ENCODE results near the gene FAM228A. TPM values are rescaled to one million over a fixed set of nuclear protein-coding genes. Genes with fewer than 3 reads are reported as not detected.
"Not testable (repeated sequence)": the region's sequence is repeated elsewhere in the genome, so short reads cannot be mapped to it uniquely, and the experiment has no call there.

The FAM228A gene
- total RNA-seq, result not detected

- Mint-ChIP-seq H3K4me3 (no peak within 1 kb of the TSS), H3K4me1 (ENCODE audit: low read depth) (peaks cover 10% of the 10 kb centered on the region), H3K9me3 (ENCODE audit: insufficient read depth) (no peaks in the 10 kb centered on the region), H3K36me3 (ENCODE audit: low read depth) (no peaks in the 10 kb centered on the region), H3K27me3 (ENCODE audit: low read depth) (peaks cover 16% of the 10 kb centered on the region), H3K27ac (no peak within 1 kb of the TSS)
- ATAC-seq, result no peak
- CTCF ChIA-PET, result no interaction called here
- DNase-seq, result no peak
- POLR2A ChIA-PET, result no interaction called here
Measured at GRCh38 chr2:24174851-24175277, at the start of gene FAM228A. FAM228A (plus strand) TSS chr2:24175053; CDS start chr2:24175481, 428 bp downstream.

- Mint-ChIP-seq H3K27me3 (ENCODE audit: low read depth) (no peaks in the 10 kb centered on the region), H3K4me3 (no peak overlapping the region), H3K27ac (no peak overlapping the region), H3K4me1 (ENCODE audit: low read depth) (peaks cover 22% of the 10 kb centered on the region), H3K36me3 (ENCODE audit: low read depth) (peaks cover 4% of the 10 kb centered on the region), H3K9me3 (ENCODE audit: insufficient read depth) (no peaks in the 10 kb centered on the region)
- CTCF ChIA-PET, result no interaction called here
- POLR2A ChIA-PET, result no interaction called here
- ATAC-seq, result no peak
- DNase-seq, result no peak
Measured at GRCh38 chr2:24125956-24126355, 48.9 kb upstream of the FAM228A start.

- H3K4me3 Mint-ChIP-seq, result no peak overlapping the region
- H3K4me1 Mint-ChIP-seq (ENCODE audit: low read depth), result peaks cover 8% of the 10 kb centered on the region
- H3K36me3 Mint-ChIP-seq (ENCODE audit: low read depth), result peaks cover 8% of the 10 kb centered on the region
- ATAC-seq (no peak), DNase-seq (no peak)
- H3K9me3 Mint-ChIP-seq (ENCODE audit: insufficient read depth), result peaks cover 12% of the 10 kb centered on the region
- no peak overlapping the region for H3K27ac Mint-ChIP-seq
- ChIA-PET POLR2A (no interaction called here), CTCF (no interaction called here)
- no peaks in the 10 kb centered on the region for H3K27me3 Mint-ChIP-seq (ENCODE audit: low read depth)
Measured at GRCh38 chr2:24132543-24132942, 42.3 kb upstream of the FAM228A start.

- DNase-seq; H3K9me3 Mint-ChIP-seq (ENCODE audit: insufficient read depth); H3K27me3 Mint-ChIP-seq (ENCODE audit: low read depth); H3K4me1 Mint-ChIP-seq (ENCODE audit: low read depth); CTCF ChIA-PET; H3K27ac Mint-ChIP-seq; ATAC-seq; POLR2A ChIA-PET; H3K4me3 Mint-ChIP-seq; H3K36me3 Mint-ChIP-seq (ENCODE audit: low read depth): not testable (repeated sequence)
Measured at GRCh38 chr2:24140305-24140704, 34.5 kb upstream of the FAM228A start.

GRCh38 chr2:24147364-24147763 lies 27.5 kb upstream of the FAM228A start:
- no peaks in the 10 kb centered on the region for H3K27me3 Mint-ChIP-seq (ENCODE audit: low read depth)
- DNase-seq, result no peak
- ChIA-PET POLR2A (no interaction called here), CTCF (no interaction called here)
- no peak overlapping the region for H3K27ac Mint-ChIP-seq
- H3K4me3 Mint-ChIP-seq, result no peak overlapping the region
- peaks cover 7% of the 10 kb centered on the region for H3K36me3 Mint-ChIP-seq (ENCODE audit: low read depth)
- H3K9me3 Mint-ChIP-seq (ENCODE audit: insufficient read depth), result peaks cover 16% of the 10 kb centered on the region
- no peak for ATAC-seq
- no peaks in the 10 kb centered on the region for H3K4me1 Mint-ChIP-seq (ENCODE audit: low read depth)

GRCh38 chr2:24152413-24153197 lies 22.2 kb upstream of the FAM228A start:
- H3K27me3 Mint-ChIP-seq (ENCODE audit: low read depth), result no peaks in the 10 kb centered on the region
- DNase-seq (no peak), ATAC-seq (no peak)
- H3K36me3 Mint-ChIP-seq (ENCODE audit: low read depth), result peaks cover 3% of the 10 kb centered on the region
- H3K9me3 Mint-ChIP-seq (ENCODE audit: insufficient read depth), result peaks cover 7% of the 10 kb centered on the region
- no peak overlapping the region for H3K27ac Mint-ChIP-seq
- no peak overlapping the region for H3K4me3 Mint-ChIP-seq
- H3K4me1 Mint-ChIP-seq (ENCODE audit: low read depth), result no peaks in the 10 kb centered on the region
- POLR2A ChIA-PET, result no interaction called here
- CTCF ChIA-PET, result no interaction called here

GRCh38 chr2:24153478-24153877 lies 21.4 kb upstream of the FAM228A start:
- DNase-seq, result no peak
- Mint-ChIP-seq H3K9me3 (ENCODE audit: insufficient read depth) (no peaks in the 10 kb centered on the region), H3K4me1 (ENCODE audit: low read depth) (no peaks in the 10 kb centered on the region), H3K27ac (no peak overlapping the region), H3K4me3 (no peak overlapping the region), H3K27me3 (ENCODE audit: low read depth) (no peaks in the 10 kb centered on the region), H3K36me3 (ENCODE audit: low read depth) (no peaks in the 10 kb centered on the region)
- ChIA-PET CTCF (interaction anchor here (1.3 kb wide), 1 partner anchor 10 kb away, joined by 3 read pairs; no protein-coding TSS in a partner anchor), POLR2A (no interaction called here)
- ATAC-seq, result no peak

GRCh38 chr2:24158131-24158530 lies 16.7 kb upstream of the FAM228A start:
- H3K9me3 Mint-ChIP-seq (ENCODE audit: insufficient read depth), result no peaks in the 10 kb centered on the region
- no peak for ATAC-seq
- DNase-seq, result no peak
- H3K4me1 Mint-ChIP-seq (ENCODE audit: low read depth), result no peaks in the 10 kb centered on the region
- no peak overlapping the region for H3K27ac Mint-ChIP-seq
- CTCF ChIA-PET, result interaction anchor here (1.3 kb wide), 1 partner anchor 74 kb away, joined by 4 read pairs; no protein-coding TSS in a partner anchor
- POLR2A ChIA-PET, result no interaction called here
- peaks cover 5% of the 10 kb centered on the region for H3K27me3 Mint-ChIP-seq (ENCODE audit: low read depth)
- H3K4me3 Mint-ChIP-seq, result no peak overlapping the region
- H3K36me3 Mint-ChIP-seq (ENCODE audit: low read depth), result no peaks in the 10 kb centered on the region

- no peak overlapping the region for H3K4me3 Mint-ChIP-seq
- no peaks in the 10 kb centered on the region for H3K9me3 Mint-ChIP-seq (ENCODE audit: insufficient read depth)
- H3K27ac Mint-ChIP-seq, result no peak overlapping the region
- H3K36me3 Mint-ChIP-seq (ENCODE audit: low read depth), result no peaks in the 10 kb centered on the region
- ChIA-PET POLR2A (no interaction called here), CTCF (interaction anchor here (1.3 to 6.7 kb wide), 2 partner anchors 76 kb away, joined by 4 to 33 read pairs; partner anchors contain the start of gene TP53I3)
- peaks cover 5% of the 10 kb centered on the region for H3K27me3 Mint-ChIP-seq (ENCODE audit: low read depth)
- ATAC-seq, result no peak
- H3K4me1 Mint-ChIP-seq (ENCODE audit: low read depth), result no peaks in the 10 kb centered on the region
- DNase-seq, result no peak
Measured at GRCh38 chr2:24159708-24160107, 15.1 kb upstream of the FAM228A start.

GRCh38 chr2:24160761-24161160 lies 14.1 kb upstream of the FAM228A start:
- ChIA-PET POLR2A (interaction anchor here (0.8 kb wide), 1 partner anchor 113 kb away, joined by 3 read pairs; no protein-coding TSS in a partner anchor), CTCF (interaction anchor here (1.4 to 6.7 kb wide), 2 partner anchors 77 to 336 kb away, joined by 4 to 33 read pairs; partner anchors contain the start of gene TP53I3)
- Mint-ChIP-seq H3K27ac (no peak overlapping the region), H3K4me3 (no peak overlapping the region), H3K4me1 (ENCODE audit: low read depth) (no peaks in the 10 kb centered on the region), H3K27me3 (ENCODE audit: low read depth) (peaks cover 5% of the 10 kb centered on the region), H3K36me3 (ENCODE audit: low read depth) (no peaks in the 10 kb centered on the region), H3K9me3 (ENCODE audit: insufficient read depth) (no peaks in the 10 kb centered on the region)
- ATAC-seq, result no peak
- no peak for DNase-seq

- H3K36me3 Mint-ChIP-seq (ENCODE audit: low read depth), result no peaks in the 10 kb centered on the region
- no peak for DNase-seq
- no peak for ATAC-seq
- POLR2A ChIA-PET, result no interaction called here
- no peak overlapping the region for H3K4me3 Mint-ChIP-seq
- H3K27me3 Mint-ChIP-seq (ENCODE audit: low read depth), result peaks cover 5% of the 10 kb centered on the region
- H3K9me3 Mint-ChIP-seq (ENCODE audit: insufficient read depth), result no peaks in the 10 kb centered on the region
- H3K4me1 Mint-ChIP-seq (ENCODE audit: low read depth), result no peaks in the 10 kb centered on the region
- no peak overlapping the region for H3K27ac Mint-ChIP-seq
- CTCF ChIA-PET, result interaction anchor here (1.0 to 6.7 kb wide), 4 partner anchors 10 to 338 kb away, joined by 3 to 33 read pairs (median 9); partner anchors contain the start of gene TP53I3
Measured at GRCh38 chr2:24162494-24162893, 12.4 kb upstream of the FAM228A start.

GRCh38 chr2:24163186-24163585 lies 11.7 kb upstream of the FAM228A start:
- ChIA-PET POLR2A (no interaction called here), CTCF (interaction anchor here (0.7 to 6.7 kb wide), 8 partner anchors 9 to 339 kb away, joined by 3 to 33 read pairs (median 4); partner anchors contain the start of genes ATAD2B and TP53I3)
- no peaks in the 10 kb centered on the region for H3K4me1 Mint-ChIP-seq (ENCODE audit: low read depth)
- DNase-seq (no peak), ATAC-seq (no peak)
- H3K27me3 Mint-ChIP-seq (ENCODE audit: low read depth), result peaks cover 5% of the 10 kb centered on the region
- H3K27ac Mint-ChIP-seq, result no peak overlapping the region
- H3K36me3 Mint-ChIP-seq (ENCODE audit: low read depth), result no peaks in the 10 kb centered on the region
- H3K9me3 Mint-ChIP-seq (ENCODE audit: insufficient read depth), result no peaks in the 10 kb centered on the region
- H3K4me3 Mint-ChIP-seq, result no peak overlapping the region

Measured in activated CD8-positive, alpha-beta T cell treated with anti-CD3 and anti-CD28 coated beads, Interleukin-2, amount 10 ng/mL, durations not matched to agents 7 days and 5 days (primary cell).